ENCODE data around the gene HOXC9.

Gene HOXC9

GRCh38 chr12:54028314-54029201 lies 28.6 kb downstream of the HOXC9 start, which contains the start of gene HOXC6:
Gene HOXC6, plus strand, starts transcription at chr12:54028440. Its CDS starts 82 bp downstream, at chr12:54028522.
- DNase-seq, result peak in 7 of 14 donors; percentile 10 to 49 (median 36)

GRCh38 chr12:54029529-54030441 lies 29.8 kb downstream of the HOXC9 start:
- DNase-seq, result no peak

- no peak for DNase-seq
These were observed 30.5 kb downstream of the HOXC9 start for GRCh38 chr12:54030442-54030801.

GRCh38 chr12:54030889-54031471 lies 31.0 kb downstream of the HOXC9 start:
- DNase-seq, result no peak

- no peak for DNase-seq
These were observed 31.5 kb downstream of the HOXC9 start for GRCh38 chr12:54031480-54031879.

GRCh38 chr12:54032086-54032619 lies 32.2 kb downstream of the HOXC9 start:
- no peak for DNase-seq

- peak in 12 of 14 donors; percentile 20 to 82 (median 62) for DNase-seq
These were observed 32.7 kb downstream of the HOXC9 start, which contains the start of gene HOXC5 for GRCh38 chr12:54032627-54033100. Gene HOXC5, plus strand, starts transcription at chr12:54033050. Its CDS starts 73 bp downstream, at chr12:54033123.

- DNase-seq, result peak in 6 of 14 donors; percentile 22 to 60 (median 47)
These were observed 33.4 kb downstream of the HOXC9 start for GRCh38 chr12:54033106-54033979.

GRCh38 chr12:54033980-54034784 lies 34.2 kb downstream of the HOXC9 start:
- DNase-seq, result peak in 2 of 14 donors; percentile 28 to 32

- DNase-seq, result no peak
These were observed 34.9 kb downstream of the HOXC9 start for GRCh38 chr12:54034785-54035310.

GRCh38 chr12:54035568-54036264 lies 35.8 kb downstream of the HOXC9 start:
- DNase-seq, result no peak

- peak in 1 of 14 donors; percentile 39 for DNase-seq
These were observed 36.8 kb downstream of the HOXC9 start for GRCh38 chr12:54036620-54037359.

- no peak for DNase-seq
These were observed 37.7 kb downstream of the HOXC9 start for GRCh38 chr12:54037360-54038283.

- no peak for DNase-seq
These were observed 38.4 kb downstream of the HOXC9 start for GRCh38 chr12:54038284-54038870.

GRCh38 chr12:54038871-54039414 lies 39.0 kb downstream of the HOXC9 start:
- DNase-seq, result no peak

- no peak for DNase-seq
These were observed 39.6 kb downstream of the HOXC9 start for GRCh38 chr12:54039417-54040147.

Data from C1 segment of cervical spinal cord (tissue), 14 donors.